SK-N-MC (cell line): ENCODE data around the gene NEDD4.
"Not testable (repeated sequence)": the region's sequence is repeated elsewhere in the genome, so short reads cannot be mapped to it uniquely, and the experiment has no call there.

Experiments
- DNase-seq: peaks from one replicate; pipeline ENCODE4 v3.0.0-alpha.2; 2011; ENCODE audit warnings: low read depth, low spot score
- H3K27ac ChIP-seq: fragments of 200-600 bp; sonication (generic); 2 replicates; pipeline ENCODE4 v1.5.1; 2016; ENCODE audit warnings: mixed run types
- H3K36me3 ChIP-seq: fragments of 200-600 bp; sonication (generic); 2 replicates; pipeline ENCODE4 v1.6.1; 2017; ENCODE audit warnings: antibody characterized with exemption, low read length, mixed read lengths; ENCODE audit not compliant: insufficient read depth
- H3K4me3 ChIP-seq: fragments of 200-600 bp; sonication (generic); 2 replicates; pipeline ENCODE4 v1.5.1; 2016
- H3K9ac ChIP-seq: fragments of 200-600 bp; sonication (generic); 2 replicates; pipeline ENCODE4 v1.8.0; 2017; ENCODE audit warnings: mixed run types, mixed read lengths; ENCODE audit not compliant: insufficient read length
- H3K9me3 ChIP-seq: fragments of 200-600 bp; sonication (generic); 2 replicates; pipeline ENCODE4 v1.6.1; 2017; ENCODE audit warnings: low read depth, mild to moderate bottlenecking, antibody characterized with exemption, low read length, moderate library complexity, mixed read lengths
- EZH2 ChIP-seq: fragments of 200-600 bp; sonication (generic); IDR thresholded peaks from one replicate; pipeline ENCODE4 v1.6.1; 2017; ENCODE audit warnings: antibody characterized with exemption
- FOXP2 ChIP-seq: optimal IDR thresholded peaks from 2 replicates; pipeline ENCODE3; 2011; ENCODE audit warnings: mild to moderate bottlenecking, moderate library complexity; ENCODE audit not compliant: insufficient read depth; ENCODE audit errors: extremely low read length, control extremely low read depth
- POLR2AphosphoS5 ChIP-seq: IDR thresholded peaks from 2 replicates; pipeline ENCODE4 v1.6.1; 2012; ENCODE audit warnings: mild to moderate bottlenecking, low read depth, low read length, borderline replicate concordance

The NEDD4 gene

GRCh38 chr15:56017511-56017910, 24.1 kb upstream of the NEDD4 start:
- Histone ChIP-seq H3K9ac (no peak overlapping the region), H3K9me3 (no peaks in the 10 kb centered on the region), H3K27ac (no peak overlapping the region), H3K36me3 (no peaks in the 10 kb centered on the region), H3K4me3 (no peak overlapping the region)
- TF ChIP-seq EZH2 = no peak
- no peak for TF ChIP-seq FOXP2
- no peak for TF ChIP-seq POLR2AphosphoS5
- DNase-seq = no peak

GRCh38 chr15:56016281-56016680, 22.9 kb upstream of the NEDD4 start:
- DNase-seq = no peak
- Histone ChIP-seq H3K9me3 (no peaks in the 10 kb centered on the region), H3K4me3 (no peak overlapping the region), H3K27ac (no peak overlapping the region), H3K36me3 (no peaks in the 10 kb centered on the region), H3K9ac (no peak overlapping the region)
- TF ChIP-seq EZH2 = no peak
- TF ChIP-seq FOXP2 = no peak
- TF ChIP-seq POLR2AphosphoS5 = no peak

DNA sequence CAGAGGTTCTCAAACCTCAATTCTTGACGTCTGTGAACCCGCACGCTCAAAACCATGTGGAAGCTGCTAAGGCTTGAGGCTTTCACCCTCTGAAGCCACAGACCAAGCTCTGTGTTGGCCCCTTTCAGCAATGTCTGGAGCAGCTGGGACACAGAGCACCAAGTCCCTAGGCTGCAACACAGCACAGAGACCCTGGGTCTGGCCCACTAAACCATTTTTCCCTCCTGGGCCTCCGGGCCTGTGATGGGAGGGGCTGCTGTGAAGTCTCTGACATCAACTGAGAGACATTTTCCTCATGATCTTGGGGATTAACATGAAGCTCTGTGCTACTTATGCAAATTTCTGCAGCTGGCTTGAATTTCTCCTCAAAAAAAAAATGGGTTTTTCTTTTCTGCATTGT, 21.3 kb upstream of the NEDD4 start:
- H3K4me3 ChIP-seq = no peak overlapping the region
- H3K27ac ChIP-seq = no peak overlapping the region
- no peaks in the 10 kb centered on the region for H3K9me3 ChIP-seq
- H3K36me3 ChIP-seq = no peaks in the 10 kb centered on the region
- TF ChIP-seq POLR2AphosphoS5 = no peak
- no peak for TF ChIP-seq EZH2
- TF ChIP-seq FOXP2 = no peak
- no peak overlapping the region for H3K9ac ChIP-seq
- no peak for DNase-seq

DNA sequence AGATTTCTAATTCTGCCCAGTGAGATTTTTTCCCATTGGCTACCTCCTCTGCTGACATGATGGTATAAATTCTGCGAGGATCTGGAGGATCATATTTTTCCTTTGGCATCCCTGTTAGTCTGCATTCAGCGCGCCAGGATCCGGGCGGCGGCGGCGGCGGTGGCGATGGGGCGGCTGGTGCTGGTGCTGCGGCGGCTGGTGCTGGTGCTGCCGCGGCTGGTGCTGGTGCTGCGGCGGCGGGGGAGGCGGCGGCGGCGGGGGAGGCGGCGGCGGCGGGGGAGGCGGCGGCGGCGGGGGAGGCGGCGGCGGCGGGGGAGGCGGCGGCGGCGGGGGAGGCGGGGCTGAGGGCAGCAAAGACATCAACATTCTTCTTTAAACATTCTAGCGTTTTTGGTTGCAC, 13.6 kb upstream of the NEDD4 start:
- not testable (repeated sequence) for DNase-seq, H3K9ac ChIP-seq, H3K9me3 ChIP-seq, H3K27ac ChIP-seq, H3K36me3 ChIP-seq
- peak overlapping the region; percentile 69 for H3K4me3 ChIP-seq

- not testable (repeated sequence) for DNase-seq, H3K27ac ChIP-seq, H3K4me3 ChIP-seq, H3K36me3 ChIP-seq, H3K9me3 ChIP-seq, H3K9ac ChIP-seq
These were observed 13.0 kb upstream of the NEDD4 start for GRCh38 chr15:56006371-56006770.

- not testable (repeated sequence) for H3K9me3 ChIP-seq, H3K36me3 ChIP-seq, H3K9ac ChIP-seq, DNase-seq, H3K4me3 ChIP-seq
- peak overlapping the region; percentile 73; the same call in 1 of the 2 replicates for H3K27ac ChIP-seq
These were observed 10.9 kb upstream of the NEDD4 start for GRCh38 chr15:56004281-56004680.

GRCh38 chr15:56003777-56004176, 10.4 kb upstream of the NEDD4 start:
- H3K36me3 ChIP-seq, DNase-seq, H3K4me3 ChIP-seq, H3K9ac ChIP-seq, H3K9me3 ChIP-seq: not testable (repeated sequence)
- peak overlapping the region; percentile 42; the same call in 1 of the 2 replicates for H3K27ac ChIP-seq

DNA sequence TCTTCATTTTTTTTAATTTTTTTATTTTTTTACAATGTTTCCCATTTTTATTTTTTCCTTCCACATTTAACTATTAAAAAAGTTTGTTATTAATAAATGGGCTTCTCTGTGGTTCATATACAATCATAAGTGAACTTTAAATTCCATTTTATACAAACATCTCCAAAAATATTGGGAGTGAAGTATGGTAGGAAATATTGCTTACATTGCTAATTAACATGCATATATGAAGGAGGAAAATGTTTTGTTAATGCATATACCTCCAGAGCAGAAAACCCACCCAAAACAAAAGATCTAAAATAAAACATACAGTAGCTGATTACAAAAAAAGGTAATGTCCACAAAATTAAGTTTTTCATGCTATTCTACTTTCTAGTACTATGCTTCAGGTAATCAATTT, 9.9 kb upstream of the NEDD4 start:
- DNase-seq, H3K4me3 ChIP-seq, H3K9ac ChIP-seq, H3K36me3 ChIP-seq, H3K9me3 ChIP-seq: not testable (repeated sequence)
- peak overlapping the region; percentile 76; the same call in 1 of the 2 replicates for H3K27ac ChIP-seq

DNA sequence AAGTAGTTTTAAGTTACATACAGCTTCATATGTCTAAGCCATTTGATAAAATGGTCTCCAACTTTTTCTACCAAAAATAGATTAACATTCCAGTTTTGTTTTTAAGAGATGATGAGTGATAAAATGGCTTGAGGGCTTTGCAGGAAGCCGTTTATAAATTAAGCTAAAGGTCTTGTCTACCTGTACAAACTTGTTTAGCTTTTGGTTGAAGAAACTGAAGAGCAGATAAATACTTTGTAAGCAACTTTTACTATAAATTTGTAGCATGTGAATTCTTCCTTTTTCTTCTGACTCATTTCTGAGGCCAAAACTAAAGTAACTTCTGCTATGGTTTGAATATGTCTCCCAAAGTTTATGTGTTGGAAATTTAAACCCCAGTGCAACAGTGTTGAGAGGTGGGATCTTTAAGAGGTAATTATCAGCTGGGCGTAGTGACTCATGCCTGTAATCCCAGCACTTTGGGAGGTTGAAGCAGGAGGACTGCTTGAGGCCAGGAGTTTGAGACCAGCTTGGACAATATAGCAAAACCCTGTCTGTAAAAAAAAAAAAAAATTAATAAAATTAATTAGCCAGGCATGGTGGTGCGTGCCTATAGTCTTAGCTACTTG, 8.2 kb upstream of the NEDD4 start:
- no peak overlapping the region for H3K27ac ChIP-seq
- no peaks in the 10 kb centered on the region for H3K36me3 ChIP-seq
- DNase-seq = no peak
- H3K9me3 ChIP-seq = no peaks in the 10 kb centered on the region
- H3K9ac ChIP-seq = no peak overlapping the region
- TF ChIP-seq EZH2 = no peak
- TF ChIP-seq FOXP2 = no peak
- TF ChIP-seq POLR2AphosphoS5 = no peak
- no peak overlapping the region for H3K4me3 ChIP-seq

- Histone ChIP-seq H3K4me3 (no peak overlapping the region), H3K27ac (no peak overlapping the region), H3K9me3 (no peaks in the 10 kb centered on the region), H3K9ac (no peak overlapping the region), H3K36me3 (no peaks in the 10 kb centered on the region)
- no peak for TF ChIP-seq POLR2AphosphoS5
- TF ChIP-seq FOXP2 = no peak
- no peak for TF ChIP-seq EZH2
- no peak for DNase-seq
These were observed 6.2 kb upstream of the NEDD4 start for GRCh38 chr15:55999658-56000057.
